AG04449 (cell line): ENCODE measurements around the gene FAAP24.

Experiments used
- CTCF ChIA-PET: fragments of 350-600 bp; formaldehyde crosslinking; extraction: SDS; loops from one replicate; lab custom pipeline; 2021; ENCODE audit warnings: antibody characterized with exemption; lab: Yijun Ruan, JAX
- POLR2A ChIA-PET: fragments of 400-600, 350-600 bp; formaldehyde crosslinking; extraction: SDS; loops from one replicate; lab custom pipeline; 2020; ENCODE audit warnings: antibody characterized with exemption, inconsistent platforms; lab: Yijun Ruan, JAX
- DNase-seq: peaks from one replicate; pipeline ENCODE4 v3.0.0-alpha.2; 2010; ENCODE audit warnings: low read depth, low spot score
- H3K4me3 ChIP-seq: 2 replicates; pipeline ENCODE4 v1.5.1; 2011; ENCODE audit warnings: low read depth, mild to moderate bottlenecking, control low read depth, low read length
- CTCF ChIP-seq: IDR thresholded peaks from one replicate; pipeline ENCODE4 v1.5.1; 2011; ENCODE audit warnings: mild to moderate bottlenecking, moderate library complexity, low read length, control low read depth, inconsistent platforms; ENCODE audit not compliant: insufficient read depth; ENCODE audit errors: missing control alignments

The FAAP24 gene

DNA sequence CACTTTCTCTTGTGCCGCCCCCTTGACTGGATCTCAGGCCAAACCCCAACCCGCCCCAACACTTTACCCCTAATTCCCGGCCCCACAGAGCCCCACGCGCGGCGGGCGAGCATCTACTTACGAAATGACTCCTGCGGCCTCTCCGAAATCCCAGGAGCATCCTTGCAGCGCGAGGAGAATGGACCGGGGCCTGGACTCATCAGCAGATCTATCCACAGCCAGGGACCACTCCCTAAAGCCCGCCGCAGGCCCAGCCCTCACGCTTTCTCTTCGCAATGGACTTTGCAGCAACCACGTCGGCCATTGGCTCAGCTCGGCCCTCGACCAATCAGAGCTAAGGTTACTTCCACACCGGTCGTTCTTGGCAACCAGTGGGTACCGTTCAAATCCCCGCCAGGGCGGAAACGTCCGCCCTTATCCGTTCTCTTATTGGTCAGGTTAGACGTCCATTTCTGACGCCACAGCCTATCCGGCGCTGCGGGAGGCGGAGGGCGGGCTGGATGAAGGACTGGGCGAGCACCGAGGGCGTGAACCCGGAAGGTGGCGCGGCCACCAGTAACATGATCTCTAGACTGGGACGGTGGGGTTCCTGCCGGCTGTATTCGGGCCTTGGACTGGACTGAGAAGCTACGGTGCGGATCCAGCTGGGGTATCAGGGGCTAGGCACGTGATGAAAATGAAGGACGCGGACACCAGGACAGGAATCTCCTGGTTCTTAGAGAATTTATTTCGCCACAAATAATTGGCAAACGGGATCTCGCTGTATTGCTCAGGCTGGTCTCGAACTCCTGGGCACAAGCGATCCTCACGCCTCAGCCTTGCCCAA lies at the start of gene FAAP24, which contains the start of gene CEP89:
Gene FAAP24, plus strand, starts transcription at position 528 of the 826 bp plus-strand sequence. CDS start 955 bp downstream, outside the sequence.
Gene CEP89, minus strand, starts transcription at position 244 of the 826 bp plus-strand sequence. Its CDS starts 84 bp downstream, at position 160.
- H3K4me3 ChIP-seq: peak within 1 kb of the TSS; percentile 84
- no peak for TF ChIP-seq CTCF
- DNase-seq: peak; percentile 95
- ChIA-PET CTCF (interaction anchor here (0.7 to 7.4 kb wide), 5 partner anchors 11 to 331 kb away, joined by 3 to 65 read pairs (median 3); partner anchors contain the start of gene NUDT19), POLR2A (interaction anchor here (0.6 to 0.7 kb wide), 3 partner anchors 13 to 282 kb away, joined by 4 to 5 read pairs (median 4); no protein-coding TSS in a partner anchor)

DNA sequence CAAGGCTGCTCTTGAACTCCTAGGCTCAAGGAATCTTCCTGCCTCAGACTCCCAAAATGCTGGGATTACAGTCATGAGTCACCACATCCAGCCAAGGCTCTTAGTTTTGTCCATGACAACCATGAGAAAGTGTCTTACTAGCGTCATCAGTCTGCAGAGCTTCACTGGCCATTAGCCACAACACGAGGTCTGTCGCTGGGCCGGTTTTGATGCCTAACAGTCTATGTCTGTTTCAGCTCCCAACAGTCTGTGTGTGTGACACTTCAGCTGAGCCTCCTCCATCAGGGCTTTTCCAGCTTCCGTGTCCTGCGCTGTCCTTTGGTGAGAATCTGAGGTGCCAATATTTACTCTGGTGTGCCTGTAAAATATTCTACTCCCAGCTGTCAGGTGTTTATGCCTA lies 47.8 kb upstream of the FAAP24 start:
- no peak for TF ChIP-seq CTCF
- ChIA-PET CTCF (interaction anchor here (0.6 kb wide), 1 partner anchor 52 kb away, joined by 3 read pairs; no protein-coding TSS in a partner anchor), POLR2A (no interaction called here)
- DNase-seq: no peak
- no peak overlapping the region for H3K4me3 ChIP-seq

GRCh38 chr19:32928806-32929205 lies 43.2 kb upstream of the FAAP24 start:
- DNase-seq: no peak
- H3K4me3 ChIP-seq: no peak overlapping the region
- CTCF ChIA-PET: no interaction called here
- POLR2A ChIA-PET: no interaction called here
- TF ChIP-seq CTCF: no peak

- TF ChIP-seq CTCF: no peak
- CTCF ChIA-PET: no interaction called here
- POLR2A ChIA-PET: no interaction called here
- H3K4me3 ChIP-seq: no peak overlapping the region
- no peak for DNase-seq
Measured at GRCh38 chr19:32930567-32930966, 41.5 kb upstream of the FAAP24 start.

GRCh38 chr19:32933571-32933970 lies 38.5 kb upstream of the FAAP24 start:
- CTCF ChIA-PET: no interaction called here
- POLR2A ChIA-PET: no interaction called here
- DNase-seq: no peak
- no peak overlapping the region for H3K4me3 ChIP-seq
- no peak for TF ChIP-seq CTCF

DNA sequence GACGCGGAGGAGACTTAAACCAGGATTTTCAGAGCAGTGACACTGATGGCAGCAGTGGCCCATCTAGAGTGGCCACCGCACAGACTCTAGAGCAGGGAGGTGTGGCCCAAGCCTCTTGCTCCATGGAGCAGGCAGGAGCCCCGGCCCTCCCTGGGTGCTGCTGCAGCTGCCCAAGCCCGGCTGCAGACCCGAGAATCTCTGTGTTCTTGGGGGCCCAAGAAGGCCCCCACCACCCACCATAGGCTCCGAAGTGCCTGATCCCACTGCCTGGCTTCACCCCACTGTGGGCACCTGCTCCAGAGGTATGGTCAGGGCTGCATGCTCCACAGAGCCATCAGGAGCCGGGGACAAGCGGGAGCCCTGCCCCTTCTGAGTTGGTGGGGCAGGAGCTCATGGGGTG lies 36.4 kb upstream of the FAAP24 start:
- ChIA-PET POLR2A (no interaction called here), CTCF (no interaction called here)
- DNase-seq: no peak
- no peak overlapping the region for H3K4me3 ChIP-seq
- TF ChIP-seq CTCF: no peak
